GM19099 (cell line): ENCODE measurements around the gene MRPL48.

Experiments
- POLR2A ChIP-seq: IDR thresholded peaks from 3 replicates; pipeline ENCODE4 v1.6.1; 2011; ENCODE audit warnings: low read depth; ENCODE audit not compliant: insufficient read length; ENCODE audit errors: extremely low read depth

MRPL48 gene

DNA sequence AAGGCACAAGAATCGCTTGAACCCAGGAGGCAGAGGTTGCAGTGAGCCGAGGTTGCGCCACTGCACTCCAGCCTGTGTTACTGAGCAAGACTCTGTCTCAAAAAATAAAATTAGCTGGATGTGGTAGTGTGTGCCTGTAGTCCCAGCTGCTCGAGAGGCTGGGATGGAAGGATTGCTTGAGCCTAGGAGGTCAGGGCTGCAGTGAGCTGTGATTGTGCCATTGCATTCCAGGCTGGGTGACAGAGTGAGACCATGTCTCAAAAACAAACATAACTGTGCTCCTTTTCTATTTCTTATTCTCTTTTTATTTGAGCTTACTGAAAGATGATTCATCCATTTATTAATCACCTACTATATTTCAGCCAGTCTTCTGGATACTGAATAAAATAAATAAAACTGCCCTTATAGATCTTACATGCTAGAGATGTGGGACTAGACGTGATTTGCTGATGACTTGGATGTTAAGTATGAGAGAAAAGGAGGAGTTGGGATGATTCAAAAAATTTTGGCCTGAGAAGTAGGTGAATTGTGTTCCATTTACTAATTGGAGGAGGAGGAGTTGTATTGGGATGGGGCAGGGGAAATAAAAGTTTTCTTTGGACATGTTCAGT lies 107.2 kb downstream of the MRPL48 start:
- no peak for TF ChIP-seq POLR2A

DNA sequence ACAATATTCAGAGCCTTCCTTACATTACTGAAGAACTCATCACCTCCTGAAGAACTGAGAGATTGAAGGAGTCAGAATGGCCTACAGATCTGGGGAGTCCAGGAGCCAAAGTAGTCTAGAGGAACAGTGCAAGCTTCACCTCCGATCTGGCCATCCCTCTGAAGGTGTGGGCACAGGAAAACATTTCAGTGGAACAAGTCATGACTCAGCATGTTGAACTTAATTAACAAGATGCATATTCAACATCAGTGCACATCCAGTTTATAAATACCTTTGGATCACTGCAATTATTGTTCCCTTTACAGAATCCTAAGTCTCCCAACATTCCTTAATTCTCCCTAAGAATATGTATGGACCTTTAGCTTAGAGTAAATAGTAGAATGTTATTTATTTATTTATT lies 114.6 kb downstream of the MRPL48 start:
- no peak for TF ChIP-seq POLR2A

DNA sequence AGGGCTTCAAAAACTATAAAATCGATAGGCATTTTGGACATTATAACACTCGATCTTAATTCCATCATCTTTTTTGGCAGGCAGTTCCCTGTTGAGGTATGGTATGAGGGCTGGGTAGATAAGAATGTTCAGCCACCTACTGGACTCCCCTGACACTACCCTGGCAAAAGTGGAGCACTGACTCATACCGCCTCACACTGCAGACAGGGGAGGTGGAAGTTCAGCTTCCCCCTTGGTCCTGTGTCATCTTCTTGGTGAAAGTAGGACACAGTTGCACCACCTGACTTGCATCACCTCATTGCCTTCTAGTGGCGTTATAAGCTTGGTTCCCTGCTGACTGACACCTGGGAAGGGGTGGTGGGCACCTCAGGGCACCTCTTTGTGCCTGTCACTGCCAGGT lies 119.5 kb downstream of the MRPL48 start:
- no peak for TF ChIP-seq POLR2A

DNA sequence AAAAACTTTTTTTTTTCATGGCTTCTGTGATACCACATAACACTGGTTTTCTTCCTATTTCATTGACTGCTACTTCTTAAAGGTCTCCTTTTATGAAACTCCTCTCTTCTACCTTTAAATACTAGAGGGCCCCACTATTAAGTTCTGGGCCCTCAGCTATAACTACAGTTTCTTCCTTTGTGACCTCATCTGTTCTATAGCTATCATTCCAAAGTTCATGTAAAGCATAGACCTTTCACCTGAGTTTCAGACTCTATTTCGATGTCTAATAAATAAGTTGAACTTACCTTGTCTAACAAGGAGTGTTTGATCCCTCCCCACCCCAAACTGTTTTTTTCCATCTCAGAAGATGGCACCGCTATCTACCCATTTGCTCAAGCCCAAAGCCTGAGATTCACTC lies 124.4 kb downstream of the MRPL48 start:
- TF ChIP-seq POLR2A, result no peak

DNA sequence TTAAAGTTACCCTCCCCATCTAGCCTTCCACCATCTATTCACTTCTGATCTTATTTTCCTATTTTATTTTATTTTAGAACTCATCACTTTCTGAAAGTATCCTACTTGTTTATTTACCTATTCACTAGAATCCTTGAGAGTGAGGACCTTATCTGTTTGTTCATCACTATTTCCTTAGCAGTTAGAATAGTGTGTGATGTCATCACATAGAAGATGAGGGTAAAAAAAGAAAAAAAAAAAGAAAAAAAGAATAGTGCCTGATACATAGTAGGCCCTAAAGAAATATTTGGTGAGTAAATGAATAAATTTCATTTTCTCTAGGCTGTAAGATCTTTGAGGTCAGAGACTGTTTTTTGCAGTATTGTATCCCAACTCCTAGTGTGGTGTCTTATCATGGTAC lies 125.8 kb downstream of the MRPL48 start:
- TF ChIP-seq POLR2A, result no peak

DNA sequence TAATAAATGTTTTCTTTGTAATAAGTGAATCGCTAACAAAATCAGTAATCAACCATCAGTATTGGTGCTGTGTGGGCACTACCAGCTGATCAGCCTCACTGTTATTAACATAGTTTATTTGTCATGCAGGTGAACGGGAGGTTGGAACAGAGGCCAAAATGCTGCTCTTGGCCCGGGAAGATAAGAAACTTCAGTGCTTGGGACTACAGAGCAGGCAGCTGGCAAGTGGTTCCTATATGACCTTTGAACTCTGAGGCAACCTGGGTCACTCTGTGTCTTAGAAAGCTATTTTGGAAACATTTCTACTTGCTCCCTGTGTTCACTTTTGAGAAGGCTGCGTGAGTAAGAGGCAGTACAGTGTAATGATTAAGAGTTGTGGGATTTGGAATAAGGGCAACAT lies 126.6 kb downstream of the MRPL48 start:
- no peak for TF ChIP-seq POLR2A
